Endodermal cell (in vitro differentiated cells): Measurements from ENCODE around the gene NLRP11. TPM values are rescaled to one million over a fixed set of nuclear protein-coding genes. Genes with fewer than 3 reads are reported as not detected.

Experiments
- DNase-seq: peaks from one replicate; pipeline ENCODE4 v3.0.0-alpha.2; 2017
- H3K27ac ChIP-seq: 2 replicates; pipeline ENCODE4 v1.5.1; 2013; ENCODE audit warnings: mild to moderate bottlenecking, low read depth, low read length, moderate library complexity
- H3K27me3 ChIP-seq: 2 replicates; pipeline ENCODE4 v1.6.1; 2013; ENCODE audit warnings: mild to moderate bottlenecking, low read length, moderate library complexity; ENCODE audit not compliant: insufficient read depth, control insufficient read depth, poor library complexity, severe bottlenecking
- H3K36me3 ChIP-seq: 2 replicates; pipeline ENCODE4 v1.7.0; 2013; ENCODE audit warnings: mild to moderate bottlenecking, low read length, moderate library complexity; ENCODE audit not compliant: control insufficient read depth, insufficient read depth
- H3K4me1 ChIP-seq: one replicate; pipeline ENCODE4 v1.7.0; 2013; ENCODE audit warnings: low read length; ENCODE audit not compliant: control insufficient read depth, insufficient read depth
- H3K4me3 ChIP-seq: 2 replicates; pipeline ENCODE4 v1.5.1; 2013; ENCODE audit warnings: mild to moderate bottlenecking, low read length, moderate library complexity
- H3K9ac ChIP-seq: 2 replicates; pipeline ENCODE4 v1.6.1; 2013; ENCODE audit warnings: mild to moderate bottlenecking, low read length, moderate library complexity; ENCODE audit not compliant: poor library complexity, severe bottlenecking; ENCODE audit errors: extremely low read depth
- H3K9me3 ChIP-seq: 2 replicates; pipeline ENCODE4 v1.6.1; 2013; ENCODE audit warnings: mild to moderate bottlenecking, low read length, moderate library complexity; ENCODE audit not compliant: control insufficient read depth
- H3K27ac Mint-ChIP-seq: 2 replicates; pipeline ENCODE4 v1.8.0; 2020; ENCODE audit warnings: mixed read lengths
- H3K27me3 Mint-ChIP-seq: 2 replicates; pipeline ENCODE4 v1.8.0; 2021; ENCODE audit warnings: mild to moderate bottlenecking, mixed read lengths; ENCODE audit not compliant: insufficient read depth
- H3K36me3 Mint-ChIP-seq: 2 replicates; pipeline ENCODE4 v1.8.0; 2020; ENCODE audit warnings: low read depth, mixed read lengths
- H3K4me1 Mint-ChIP-seq: 2 replicates; pipeline ENCODE4 v1.8.0; 2020; ENCODE audit warnings: mixed read lengths
- H3K4me3 Mint-ChIP-seq: 2 replicates; pipeline ENCODE4 v1.8.0; 2020; ENCODE audit warnings: mild to moderate bottlenecking, moderate library complexity, mixed read lengths
- H3K9me3 Mint-ChIP-seq: 2 replicates; pipeline ENCODE4 v1.8.0; 2020; ENCODE audit warnings: mild to moderate bottlenecking, mixed read lengths
- WGBS, 2 experiments: methylation state at CpG; one replicate each; pipeline versions ENCODE4 v1.1.5 to v1.1.7; 2013; ENCODE audit warnings: missing lambda C conversion rate in 2 of 2, mixed read lengths in 1 of 2; ENCODE audit not compliant: insufficient coverage in 1 of 2, insufficient read length in 1 of 2; 5-methylcytosine and 5-hydroxymethylcytosine counted together
- total RNA-seq, 2 donors: library from RNA; stranded (reverse); fragmentation: NEBNext Ultra II Directional in 1 of 2; extraction: Animal tissue kit (Norgen Biotek cat#: 25700) in 1 of 2; gene quantifications; 2 replicates in 1 of 2; 3 replicates in 1 of 2; pipeline ENCODE4 v1.2.1, GENCODE V29; 2021
- TF ChIP-seq, protein P1 (sequence below): fragments of 200-600 bp; sonication (generic); conservative IDR thresholded peaks from 2 replicates; pipeline ENCODE4 v1.5.0; 2021; ENCODE audit warnings: antibody characterized with exemption, mild to moderate bottlenecking

NLRP11 gene
- total RNA-seq, 2 donors from 2014 or later = not detected

DNA sequence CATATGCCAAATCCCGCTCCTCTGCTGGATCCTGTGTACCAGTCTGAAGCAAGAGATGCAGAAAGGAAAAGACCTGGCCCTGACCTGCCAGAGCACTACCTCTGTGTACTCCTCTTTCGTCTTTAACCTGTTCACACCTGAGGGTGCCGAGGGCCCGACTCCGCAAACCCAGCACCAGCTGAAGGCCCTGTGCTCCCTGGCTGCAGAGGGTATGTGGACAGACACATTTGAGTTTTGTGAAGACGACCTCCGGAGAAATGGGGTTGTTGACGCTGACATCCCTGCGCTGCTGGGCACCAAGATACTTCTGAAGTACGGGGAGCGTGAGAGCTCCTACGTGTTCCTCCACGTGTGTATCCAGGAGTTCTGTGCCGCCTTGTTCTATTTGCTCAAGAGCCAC is 26.6 kb upstream of the NLRP11 start:
- no peaks in the 10 kb centered on the region for H3K4me1 ChIP-seq
- no peaks in the 10 kb centered on the region for H3K36me3 ChIP-seq
- no peaks in the 10 kb centered on the region for H3K4me1 Mint-ChIP-seq
- DNase-seq = no peak
- no peaks in the 10 kb centered on the region for H3K36me3 Mint-ChIP-seq
- H3K27ac Mint-ChIP-seq = no peak overlapping the region
- H3K27ac ChIP-seq = no peak overlapping the region
- no peak overlapping the region for H3K9ac ChIP-seq
- no peak overlapping the region for H3K4me3 ChIP-seq
- TF ChIP-seq, protein P1, sequence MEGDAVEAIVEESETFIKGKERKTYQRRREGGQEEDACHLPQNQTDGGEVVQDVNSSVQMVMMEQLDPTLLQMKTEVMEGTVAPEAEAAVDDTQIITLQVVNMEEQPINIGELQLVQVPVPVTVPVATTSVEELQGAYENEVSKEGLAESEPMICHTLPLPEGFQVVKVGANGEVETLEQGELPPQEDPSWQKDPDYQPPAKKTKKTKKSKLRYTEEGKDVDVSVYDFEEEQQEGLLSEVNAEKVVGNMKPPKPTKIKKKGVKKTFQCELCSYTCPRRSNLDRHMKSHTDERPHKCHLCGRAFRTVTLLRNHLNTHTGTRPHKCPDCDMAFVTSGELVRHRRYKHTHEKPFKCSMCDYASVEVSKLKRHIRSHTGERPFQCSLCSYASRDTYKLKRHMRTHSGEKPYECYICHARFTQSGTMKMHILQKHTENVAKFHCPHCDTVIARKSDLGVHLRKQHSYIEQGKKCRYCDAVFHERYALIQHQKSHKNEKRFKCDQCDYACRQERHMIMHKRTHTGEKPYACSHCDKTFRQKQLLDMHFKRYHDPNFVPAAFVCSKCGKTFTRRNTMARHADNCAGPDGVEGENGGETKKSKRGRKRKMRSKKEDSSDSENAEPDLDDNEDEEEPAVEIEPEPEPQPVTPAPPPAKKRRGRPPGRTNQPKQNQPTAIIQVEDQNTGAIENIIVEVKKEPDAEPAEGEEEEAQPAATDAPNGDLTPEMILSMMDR = no peak
- peaks cover 87% of the 10 kb centered on the region for H3K9me3 ChIP-seq
- WGBS, 2 experiments = 80 to 89% methylated on average over 6 to 14 of the region's 14 CpGs
- H3K9me3 Mint-ChIP-seq = peaks cover 91% of the 10 kb centered on the region
- H3K27me3 Mint-ChIP-seq = peaks cover 1% of the 10 kb centered on the region
- H3K4me3 Mint-ChIP-seq = no peak overlapping the region
- H3K27me3 ChIP-seq = no peaks in the 10 kb centered on the region

DNA sequence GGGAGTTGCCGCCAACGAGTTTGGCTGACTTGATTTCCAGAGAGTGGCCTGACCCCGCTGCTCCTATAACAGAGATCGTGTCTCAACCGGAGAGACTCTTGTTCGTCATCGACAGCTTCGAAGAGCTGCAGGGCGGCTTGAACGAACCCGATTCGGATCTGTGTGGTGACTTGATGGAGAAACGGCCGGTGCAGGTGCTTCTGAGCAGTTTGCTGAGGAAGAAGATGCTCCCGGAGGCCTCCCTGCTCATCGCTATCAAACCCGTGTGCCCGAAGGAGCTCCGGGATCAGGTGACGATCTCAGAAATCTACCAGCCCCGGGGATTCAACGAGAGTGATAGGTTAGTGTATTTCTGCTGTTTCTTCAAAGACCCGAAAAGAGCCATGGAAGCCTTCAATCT is 26.2 kb upstream of the NLRP11 start:
- Histone ChIP-seq H3K27ac (no peak overlapping the region), H3K36me3 (no peaks in the 10 kb centered on the region), H3K27me3 (no peaks in the 10 kb centered on the region), H3K4me1 (no peaks in the 10 kb centered on the region), H3K9me3 (peaks cover 87% of the 10 kb centered on the region), H3K4me3 (no peak overlapping the region), H3K9ac (no peak overlapping the region)
- Mint-ChIP-seq H3K9me3 (peaks cover 91% of the 10 kb centered on the region), H3K36me3 (no peaks in the 10 kb centered on the region), H3K27ac (no peak overlapping the region), H3K4me3 (no peak overlapping the region), H3K4me1 (no peaks in the 10 kb centered on the region), H3K27me3 (peaks cover 1% of the 10 kb centered on the region)
- TF ChIP-seq, protein P1 = no peak
- no peak for DNase-seq
- WGBS, 2 experiments = 81 to 86% methylated on average over 22 to 23 of the region's 23 CpGs

DNA sequence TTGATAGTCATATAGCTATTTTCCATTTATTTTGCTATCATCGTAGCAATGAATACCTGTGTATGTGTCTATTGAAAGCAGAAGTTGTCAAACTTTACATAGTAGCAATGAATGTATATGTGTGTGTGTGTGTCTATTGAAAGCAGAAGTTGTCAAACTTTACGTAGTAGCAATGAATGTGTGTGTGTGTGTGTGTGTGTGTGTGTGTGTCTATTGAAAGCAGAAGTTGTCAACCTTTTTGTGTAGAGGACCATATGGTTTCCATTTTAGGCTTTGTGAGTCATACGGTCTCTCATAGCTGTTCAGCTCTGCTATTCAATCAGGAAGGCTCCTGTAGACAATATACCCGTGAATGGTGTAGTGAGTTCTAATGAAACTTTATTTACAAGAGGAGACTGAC is 25.4 kb upstream of the NLRP11 start:
- TF ChIP-seq, protein P1 = no peak
- WGBS, 2 experiments = 67 to 88% methylated on average over 2 to 4 of the region's 4 CpGs
- H3K4me1 ChIP-seq = no peaks in the 10 kb centered on the region
- Mint-ChIP-seq H3K27ac (no peak overlapping the region), H3K4me1 (no peaks in the 10 kb centered on the region), H3K27me3 (peaks cover 1% of the 10 kb centered on the region), H3K4me3 (no peak overlapping the region), H3K9me3 (peaks cover 95% of the 10 kb centered on the region), H3K36me3 (no peaks in the 10 kb centered on the region)
- H3K27ac ChIP-seq = no peak overlapping the region
- no peak overlapping the region for H3K9ac ChIP-seq
- H3K9me3 ChIP-seq = peaks cover 85% of the 10 kb centered on the region
- no peaks in the 10 kb centered on the region for H3K36me3 ChIP-seq
- peak overlapping the region; percentile 34 for H3K4me3 ChIP-seq
- no peaks in the 10 kb centered on the region for H3K27me3 ChIP-seq
- DNase-seq = no peak
